ENCODE results near the gene S1PR4. TPM values are rescaled to one million over a fixed set of nuclear protein-coding genes. Genes with fewer than 3 reads are reported as not detected.
A peak's percentile ranks its signal among the peaks of the same experiment; 100 is the strongest.

Gene S1PR4
- total and polyA plus RNA-seq, 2 donors (not counting 1 experiment from before 2014, with no cell fraction given), result 84.2 to 129 TPM

DNA sequence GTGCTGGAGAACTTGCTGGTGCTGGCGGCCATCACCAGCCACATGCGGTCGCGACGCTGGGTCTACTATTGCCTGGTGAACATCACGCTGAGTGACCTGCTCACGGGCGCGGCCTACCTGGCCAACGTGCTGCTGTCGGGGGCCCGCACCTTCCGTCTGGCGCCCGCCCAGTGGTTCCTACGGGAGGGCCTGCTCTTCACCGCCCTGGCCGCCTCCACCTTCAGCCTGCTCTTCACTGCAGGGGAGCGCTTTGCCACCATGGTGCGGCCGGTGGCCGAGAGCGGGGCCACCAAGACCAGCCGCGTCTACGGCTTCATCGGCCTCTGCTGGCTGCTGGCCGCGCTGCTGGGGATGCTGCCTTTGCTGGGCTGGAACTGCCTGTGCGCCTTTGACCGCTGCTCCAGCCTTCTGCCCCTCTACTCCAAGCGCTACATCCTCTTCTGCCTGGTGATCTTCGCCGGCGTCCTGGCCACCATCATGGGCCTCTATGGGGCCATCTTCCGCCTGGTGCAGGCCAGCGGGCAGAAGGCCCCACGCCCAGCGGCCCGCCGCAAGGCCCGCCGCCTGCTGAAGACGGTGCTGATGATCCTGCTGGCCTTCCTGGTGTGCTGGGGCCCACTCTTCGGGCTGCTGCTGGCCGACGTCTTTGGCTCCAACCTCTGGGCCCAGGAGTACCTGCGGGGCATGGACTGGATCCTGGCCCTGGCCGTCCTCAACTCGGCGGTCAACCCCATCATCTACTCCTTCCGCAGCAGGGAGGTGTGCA, 587 bp downstream of the S1PR4 start:
- H3K27ac ChIP-seq (ENCODE audit: low read length in 2 of 2), result peak overlapping the region; percentile 80 to 94
- H3K4me1 Mint-ChIP-seq, result peaks cover 44% of the 10 kb centered on the region
- ATAC-seq (ENCODE audit: low read depth) (peak; percentile 11), DNase-seq (no peak)
- H3K27ac Mint-ChIP-seq, result peak overlapping the region; percentile 96
- H4K20me1 ChIP-seq (ENCODE audit: control insufficient read depth, insufficient read depth, low read length, poor library complexity, severe bottlenecking), result peaks cover 56% of the 10 kb centered on the region
- peak overlapping the region; percentile 98 for H3K4me3 Mint-ChIP-seq
- H3K9ac ChIP-seq (ENCODE audit: low read length), result peak overlapping the region; percentile 77
- peak overlapping the region; percentile 50 for H2AFZ ChIP-seq (ENCODE audit: insufficient read depth, low read depth, low read length, poor library complexity, severe bottlenecking)
- H3K4me1 ChIP-seq (ENCODE audit: control insufficient read depth in 2 of 2, insufficient read depth in 2 of 2, low read length in 2 of 2), result peaks cover 41 to 62% of the 10 kb centered on the region in 2 donors
- WGBS (ENCODE audit: insufficient coverage), result 0% methylated on average over 52 of the region's 52 CpGs
- H3K27me3 ChIP-seq (replicated peaks in 1 of 4; ENCODE audit: control extremely low read depth in 1 of 4, control insufficient read depth in 3 of 4, insufficient read depth in 4 of 4, low read length in 3 of 4), result no peaks in the 10 kb centered on the region
- intact Hi-C loops (cut with micrococcal nuclease), result loop anchor here (1.0 to 10.0 kb wide), 2 partner anchors 31 to 886 kb away; partner anchors contain the start of gene ZBTB7A
- ChIA-PET POLR2A (no interaction called here), CTCF (interaction anchor here (1.0 kb wide), 1 partner anchor 9 kb away, joined by 3 read pairs; no protein-coding TSS in a partner anchor)
- peak overlapping the region; percentile 98 for H3K4me2 ChIP-seq (replicated peaks; ENCODE audit: low read depth, low read length, poor library complexity, severe bottlenecking)
- peak overlapping the region; percentile 84 to 99 (median 91) for H3K4me3 ChIP-seq (ENCODE audit: control extremely low read depth in 1 of 5, extremely low read depth in 1 of 5, insufficient read depth in 1 of 5, low read depth in 2 of 5, low read length in 4 of 5)
- TF ChIP-seq EZH2 (IDR thresholded peaks at IDR 0.05; ENCODE audit: borderline replicate concordance, insufficient read depth, low read depth, low read length, poor library complexity, severe bottlenecking), result no peak
- TF ChIP-seq, protein P1, sequence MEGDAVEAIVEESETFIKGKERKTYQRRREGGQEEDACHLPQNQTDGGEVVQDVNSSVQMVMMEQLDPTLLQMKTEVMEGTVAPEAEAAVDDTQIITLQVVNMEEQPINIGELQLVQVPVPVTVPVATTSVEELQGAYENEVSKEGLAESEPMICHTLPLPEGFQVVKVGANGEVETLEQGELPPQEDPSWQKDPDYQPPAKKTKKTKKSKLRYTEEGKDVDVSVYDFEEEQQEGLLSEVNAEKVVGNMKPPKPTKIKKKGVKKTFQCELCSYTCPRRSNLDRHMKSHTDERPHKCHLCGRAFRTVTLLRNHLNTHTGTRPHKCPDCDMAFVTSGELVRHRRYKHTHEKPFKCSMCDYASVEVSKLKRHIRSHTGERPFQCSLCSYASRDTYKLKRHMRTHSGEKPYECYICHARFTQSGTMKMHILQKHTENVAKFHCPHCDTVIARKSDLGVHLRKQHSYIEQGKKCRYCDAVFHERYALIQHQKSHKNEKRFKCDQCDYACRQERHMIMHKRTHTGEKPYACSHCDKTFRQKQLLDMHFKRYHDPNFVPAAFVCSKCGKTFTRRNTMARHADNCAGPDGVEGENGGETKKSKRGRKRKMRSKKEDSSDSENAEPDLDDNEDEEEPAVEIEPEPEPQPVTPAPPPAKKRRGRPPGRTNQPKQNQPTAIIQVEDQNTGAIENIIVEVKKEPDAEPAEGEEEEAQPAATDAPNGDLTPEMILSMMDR (IDR thresholded peaks at IDR 0.05), result no peak
- no peaks in the 10 kb centered on the region for H3K27me3 Mint-ChIP-seq
- H3K36me3 ChIP-seq (replicated peaks in 1 of 2; ENCODE audit: control extremely low read depth in 1 of 2, control insufficient read depth in 1 of 2, extremely low read depth in 1 of 2, insufficient read depth in 2 of 2, low read length in 1 of 2), result peaks cover 0 to 33% of the 10 kb centered on the region in 2 experiments
- H3K79me2 ChIP-seq (ENCODE audit: control insufficient read depth, insufficient read depth, low read length), result peaks cover 62% of the 10 kb centered on the region
- H3K9me3 ChIP-seq (ENCODE audit: control extremely low read depth in 1 of 3, control insufficient read depth in 2 of 3, insufficient read depth in 1 of 3, low read length in 2 of 3), result peaks cover 0 to 27% (median 11%) of the 10 kb centered on the region in 3 donors
- no peaks in the 10 kb centered on the region for H3K9me3 Mint-ChIP-seq (ENCODE audit: insufficient read depth)

Data from B cell (primary cell).